ENCODE results near the gene KCNH5.

DNA sequence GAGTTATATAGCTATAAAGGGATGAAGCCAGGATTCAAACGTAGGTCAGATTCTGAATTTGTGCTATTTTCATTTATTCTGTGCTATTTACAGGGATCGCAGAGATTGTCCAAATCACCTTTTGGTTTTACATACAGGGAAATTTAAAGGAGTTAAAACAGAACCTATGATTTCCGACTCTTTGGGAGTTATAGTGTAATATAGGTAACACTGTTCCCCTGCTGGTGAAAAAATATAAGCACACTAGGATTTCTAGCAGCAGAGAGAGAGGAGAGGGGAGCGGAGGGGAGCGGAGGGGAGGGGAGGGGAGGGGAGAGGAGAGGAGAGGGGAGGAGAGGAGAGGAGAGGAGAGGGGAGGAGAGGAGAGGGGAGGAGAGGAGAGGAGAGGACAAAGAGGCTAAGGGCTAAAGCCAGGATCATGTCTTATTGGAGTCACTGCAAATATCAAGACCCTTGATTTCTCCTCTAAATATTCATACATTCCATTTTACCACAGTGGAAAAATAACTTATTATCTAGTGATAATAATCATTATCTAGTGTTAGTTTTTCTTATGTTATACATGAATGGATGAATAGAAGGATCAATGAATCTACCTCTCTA is 46.2 kb upstream of the KCNH5 start:
- no peak for TF ChIP-seq SIN3A (IDR thresholded peaks at IDR 0.05; ENCODE audit: borderline replicate concordance, low read depth, low read length)
- no peak for TF ChIP-seq RCOR1 (IDR thresholded peaks at IDR 0.05; ENCODE audit: low read length)
- TF ChIP-seq CTCF (IDR thresholded peaks at IDR 0.05) = no peak
- no peak for TF ChIP-seq TAF1 (IDR thresholded peaks at IDR 0.05; ENCODE audit: borderline replicate concordance, low read depth, low read length)
- TF ChIP-seq EZH2phosphoT487 (IDR thresholded peaks at IDR 0.05; ENCODE audit: borderline replicate concordance, low read depth) = no peak
- TF ChIP-seq YY1 (IDR thresholded peaks at IDR 0.05; ENCODE audit: low read depth) = no peak

Data from SK-N-SH (cell line).